ENCODE results near the gene PRG3.

GRCh38 chr11:57363131-57364080, 17.5 kb downstream of the PRG3 start:
- TF ChIP-seq POLR2A (IDR thresholded peaks at IDR 0.05) (no peak), CTCF (IDR thresholded peaks at IDR 0.05) (no peak)

All from right lobe of liver (tissue), 4 donors.